Neural crest cell (in vitro differentiated cells): ENCODE results near the gene TARS1. TPM values are rescaled to one million over a fixed set of nuclear protein-coding genes. Genes with fewer than 3 reads are reported as not detected.

Source experiments
- DNase-seq: peaks from one replicate; pipeline ENCODE4 v3.0.0; 2021; ENCODE audit warnings: low read depth, mixed read lengths, low spot score
- H3K27ac Mint-ChIP-seq: one replicate; pipeline ENCODE4 v1.8.0; 2021; ENCODE audit warnings: mild to moderate bottlenecking, mixed read lengths; ENCODE audit not compliant: unreplicated experiment
- H3K27me3 Mint-ChIP-seq: 2 replicates; pipeline ENCODE4 v1.8.0; 2021; ENCODE audit warnings: low read depth, mild to moderate bottlenecking, mixed read lengths
- H3K36me3 Mint-ChIP-seq: 2 replicates; pipeline ENCODE4 v1.8.0; 2021; ENCODE audit warnings: low read depth, mild to moderate bottlenecking, mixed read lengths
- H3K4me1 Mint-ChIP-seq: 2 replicates; pipeline ENCODE4 v1.8.0; 2021; ENCODE audit warnings: mixed read lengths
- H3K4me3 Mint-ChIP-seq: one replicate; pipeline ENCODE4 v1.8.0; 2021; ENCODE audit warnings: mild to moderate bottlenecking, mixed read lengths
- H3K9me3 Mint-ChIP-seq: 2 replicates; pipeline ENCODE4 v1.8.0; 2021; ENCODE audit warnings: mixed read lengths
- CTCF ChIP-seq: fragments of 200-600 bp; sonication (generic); conservative IDR thresholded peaks from 2 replicates; pipeline ENCODE4 v1.5.0; 2021; ENCODE audit warnings: antibody characterized with exemption, mild to moderate bottlenecking
- total RNA-seq: library from RNA; stranded (reverse); gene quantifications from 2 replicates; pipeline ENCODE4 v1.2.1, GENCODE V29; 2021

Gene TARS1
- total RNA-seq, 1 donor from 2014 or later: 211 TPM

- Mint-ChIP-seq H3K9me3 (peaks cover 6% of the 10 kb centered on the region), H3K4me1 (peaks cover 46% of the 10 kb centered on the region), H3K27me3 (no peaks in the 10 kb centered on the region), H3K36me3 (peaks cover 9% of the 10 kb centered on the region), H3K4me3 (no peak overlapping the region), H3K27ac (no peak overlapping the region)
- DNase-seq: no peak
- TF ChIP-seq CTCF: no peak
These were observed 46.5 kb downstream of the TARS1 start for GRCh38 chr5:33487236-33487635.

DNA sequence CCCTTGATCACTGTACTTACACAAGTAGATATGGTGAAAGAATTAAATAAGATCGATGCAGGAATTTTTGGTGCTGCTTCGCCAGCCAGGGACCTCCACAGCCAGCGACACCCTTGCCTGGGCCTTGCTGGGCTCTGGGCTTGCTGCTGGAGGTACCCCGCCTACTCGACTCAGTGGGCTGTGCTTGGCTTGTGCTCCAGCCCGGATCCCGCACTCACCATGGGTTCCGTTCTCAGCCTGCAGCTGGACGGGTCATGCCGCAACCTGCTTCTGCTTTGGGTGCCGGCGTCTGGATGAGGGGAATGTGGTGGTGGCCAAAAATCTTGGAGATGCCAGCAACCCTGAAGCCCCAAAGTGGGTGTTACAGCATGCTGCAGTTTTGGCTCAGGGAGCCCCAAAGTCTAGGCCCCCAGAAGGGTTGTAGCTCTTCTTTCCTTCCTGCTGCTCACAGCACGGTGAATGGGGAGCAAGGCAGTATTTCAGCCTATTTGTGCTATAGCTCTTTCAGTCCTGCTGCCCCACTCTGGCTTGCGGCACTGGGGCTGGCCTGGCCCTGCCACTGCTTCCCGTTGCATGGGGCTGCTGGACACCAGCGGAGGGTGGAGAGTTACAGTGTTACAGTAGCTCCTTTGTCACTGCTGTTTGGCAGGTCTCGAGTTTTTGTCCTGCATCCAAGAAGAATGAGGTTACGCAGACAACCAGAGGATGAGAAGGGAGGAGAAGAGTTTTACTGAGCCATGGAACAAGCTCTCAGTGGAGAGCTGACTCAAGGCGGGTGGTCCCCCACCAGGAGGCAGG, 48.0 kb downstream of the TARS1 start:
- Mint-ChIP-seq H3K4me3 (no peak overlapping the region), H3K36me3 (peaks cover 5% of the 10 kb centered on the region), H3K27ac (peak overlapping the region; percentile 46), H3K9me3 (peaks cover 9% of the 10 kb centered on the region), H3K4me1 (peaks cover 43% of the 10 kb centered on the region), H3K27me3 (no peaks in the 10 kb centered on the region)
- no peak for DNase-seq
- TF ChIP-seq CTCF: no peak

DNA sequence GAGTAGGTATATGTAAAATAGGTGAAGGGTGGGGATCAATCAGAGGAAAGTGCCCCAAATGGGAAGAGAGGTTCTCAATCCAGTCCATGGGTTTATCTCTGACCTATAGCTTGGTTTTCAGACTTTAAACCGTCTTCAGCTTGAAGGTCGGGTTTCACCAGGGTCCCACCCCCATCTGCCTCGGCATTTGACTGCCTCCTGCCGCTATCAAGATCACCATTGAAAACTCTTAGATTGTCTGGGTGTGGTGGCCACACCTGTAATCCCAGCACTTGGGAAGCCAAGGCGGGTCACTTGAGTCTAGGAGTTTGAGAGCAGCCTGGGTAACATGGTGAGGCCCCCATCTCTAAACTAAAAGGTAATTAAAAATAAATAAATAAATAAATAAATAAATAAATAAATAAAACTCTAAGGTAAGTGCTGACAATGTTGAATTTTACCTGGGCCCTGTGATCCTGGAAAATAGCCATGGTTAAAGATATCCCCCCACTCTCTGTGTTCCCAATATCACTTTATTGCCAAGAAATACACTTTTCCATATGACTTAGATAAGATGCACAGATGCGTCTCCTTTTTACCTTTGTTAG, 48.8 kb downstream of the TARS1 start:
- Mint-ChIP-seq H3K4me1 (peaks cover 46% of the 10 kb centered on the region), H3K27me3 (no peaks in the 10 kb centered on the region), H3K4me3 (no peak overlapping the region), H3K36me3 (peaks cover 5% of the 10 kb centered on the region), H3K9me3 (peaks cover 9% of the 10 kb centered on the region), H3K27ac (no peak overlapping the region)
- no peak for TF ChIP-seq CTCF
- DNase-seq: no peak

DNA sequence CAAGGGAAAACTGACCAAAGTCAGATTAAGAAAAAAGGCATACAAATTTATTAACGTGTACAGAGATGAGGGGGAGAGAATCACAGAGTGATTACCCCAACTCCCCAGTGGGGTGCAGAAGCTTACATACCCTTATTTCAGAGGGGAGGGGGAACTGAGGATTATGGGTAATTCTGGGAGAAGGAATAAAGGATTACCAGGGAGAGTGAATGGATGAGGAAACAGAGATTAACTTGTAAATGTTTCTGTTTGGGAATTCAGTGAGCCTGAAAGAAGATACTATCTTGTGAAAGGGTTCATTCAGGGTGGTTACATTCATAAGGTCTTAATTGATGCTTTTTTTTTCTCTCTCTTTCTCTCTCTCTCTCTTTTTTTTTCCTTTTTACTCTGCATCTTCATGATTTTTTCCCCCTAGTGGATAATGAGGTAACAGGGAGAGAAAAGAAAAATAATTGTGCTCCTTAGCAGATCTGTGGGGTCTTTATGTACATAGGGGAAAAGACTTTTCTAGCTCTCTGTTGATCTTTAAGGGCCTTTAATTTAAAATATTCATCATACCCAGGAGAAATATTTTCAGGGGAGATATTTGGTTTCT, 49.4 kb downstream of the TARS1 start:
- H3K4me3 Mint-ChIP-seq: no peak overlapping the region
- no peak for TF ChIP-seq CTCF
- H3K9me3 Mint-ChIP-seq: peaks cover 9% of the 10 kb centered on the region
- H3K4me1 Mint-ChIP-seq: peaks cover 42% of the 10 kb centered on the region
- DNase-seq: no peak
- H3K27me3 Mint-ChIP-seq: no peaks in the 10 kb centered on the region
- H3K27ac Mint-ChIP-seq: no peak overlapping the region
- H3K36me3 Mint-ChIP-seq: peaks cover 5% of the 10 kb centered on the region

DNA sequence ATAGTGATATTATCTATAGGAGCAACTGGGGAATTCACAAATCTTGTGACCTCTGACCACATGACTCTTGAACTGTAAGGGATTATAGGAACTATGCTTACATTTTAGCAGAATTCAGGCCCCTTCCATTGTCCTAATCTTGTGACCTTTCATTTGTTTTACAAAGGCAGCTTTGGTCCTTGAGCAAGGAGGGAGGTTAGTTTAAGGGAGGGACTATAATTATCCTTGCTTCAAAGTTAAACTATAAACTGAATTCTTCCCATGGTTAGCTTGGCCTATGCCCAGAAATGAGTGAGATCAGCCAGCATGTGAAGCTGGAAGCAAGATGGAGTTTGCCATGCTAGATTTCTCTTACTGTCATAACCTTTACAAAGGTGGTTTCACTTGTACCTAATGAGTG, 51.2 kb downstream of the TARS1 start:
- H3K36me3 Mint-ChIP-seq: peaks cover 5% of the 10 kb centered on the region
- no peak for TF ChIP-seq CTCF
- H3K27ac Mint-ChIP-seq: no peak overlapping the region
- no peaks in the 10 kb centered on the region for H3K27me3 Mint-ChIP-seq
- H3K9me3 Mint-ChIP-seq: peaks cover 9% of the 10 kb centered on the region
- H3K4me3 Mint-ChIP-seq: no peak overlapping the region
- no peak for DNase-seq
- H3K4me1 Mint-ChIP-seq: peaks cover 33% of the 10 kb centered on the region
